ENCODE data around the gene FIGNL1.

DNA sequence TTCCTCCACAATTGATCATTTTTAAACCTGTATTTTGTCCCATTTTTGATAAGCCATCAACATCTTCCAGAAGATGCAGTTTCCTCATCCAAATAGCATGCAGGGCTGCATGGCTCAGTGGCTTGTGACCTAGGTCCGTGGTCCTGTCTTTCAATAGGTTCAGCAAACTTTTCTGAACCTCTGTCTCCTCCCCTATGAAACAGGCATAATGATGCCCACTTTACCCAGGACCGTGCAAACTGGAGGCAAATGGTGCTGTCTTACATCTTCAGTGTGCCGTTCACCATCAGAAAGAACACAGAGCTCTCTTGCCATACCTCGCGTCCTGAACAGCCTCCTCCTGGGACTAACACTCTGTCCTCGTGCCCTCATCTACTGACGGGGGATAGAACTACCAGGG lies 22.3 kb upstream of the FIGNL1 start:
- TF ChIP-seq, protein P1, sequence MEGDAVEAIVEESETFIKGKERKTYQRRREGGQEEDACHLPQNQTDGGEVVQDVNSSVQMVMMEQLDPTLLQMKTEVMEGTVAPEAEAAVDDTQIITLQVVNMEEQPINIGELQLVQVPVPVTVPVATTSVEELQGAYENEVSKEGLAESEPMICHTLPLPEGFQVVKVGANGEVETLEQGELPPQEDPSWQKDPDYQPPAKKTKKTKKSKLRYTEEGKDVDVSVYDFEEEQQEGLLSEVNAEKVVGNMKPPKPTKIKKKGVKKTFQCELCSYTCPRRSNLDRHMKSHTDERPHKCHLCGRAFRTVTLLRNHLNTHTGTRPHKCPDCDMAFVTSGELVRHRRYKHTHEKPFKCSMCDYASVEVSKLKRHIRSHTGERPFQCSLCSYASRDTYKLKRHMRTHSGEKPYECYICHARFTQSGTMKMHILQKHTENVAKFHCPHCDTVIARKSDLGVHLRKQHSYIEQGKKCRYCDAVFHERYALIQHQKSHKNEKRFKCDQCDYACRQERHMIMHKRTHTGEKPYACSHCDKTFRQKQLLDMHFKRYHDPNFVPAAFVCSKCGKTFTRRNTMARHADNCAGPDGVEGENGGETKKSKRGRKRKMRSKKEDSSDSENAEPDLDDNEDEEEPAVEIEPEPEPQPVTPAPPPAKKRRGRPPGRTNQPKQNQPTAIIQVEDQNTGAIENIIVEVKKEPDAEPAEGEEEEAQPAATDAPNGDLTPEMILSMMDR (IDR thresholded peaks at IDR 0.05): no peak
- no peak for TF ChIP-seq POLR2A (IDR thresholded peaks at IDR 0.05)
